Measurements from ENCODE around the gene SF3B3.
"Not testable (repeated sequence)": the region's sequence is repeated elsewhere in the genome, so short reads cannot be mapped to it uniquely, and the experiment has no call there.

The SF3B3 gene

DNA sequence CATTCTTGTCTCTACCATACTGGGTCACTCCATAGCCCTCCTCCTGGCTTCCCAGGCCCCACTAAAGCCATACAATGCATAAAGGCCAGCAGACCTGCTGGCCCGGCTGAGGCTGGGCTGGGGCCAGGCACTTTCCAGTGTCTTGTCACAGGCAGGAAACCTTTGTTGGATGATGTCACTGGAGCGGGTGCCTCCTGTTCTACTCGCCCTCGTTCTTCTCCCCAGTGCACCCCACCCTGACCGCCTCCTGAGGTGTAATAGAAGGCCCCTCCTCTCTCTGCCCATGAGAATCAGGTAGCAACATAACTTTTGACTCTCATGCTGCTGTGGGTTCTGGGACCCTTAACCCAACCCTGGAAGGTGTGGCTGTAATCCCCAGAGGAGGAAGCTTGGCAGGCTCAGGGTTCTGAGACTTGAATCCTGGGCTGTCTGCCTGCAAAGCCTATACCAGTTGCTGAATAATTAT, 68.5 kb downstream of the SF3B3 start:
- no peak for DNase-seq

DNA sequence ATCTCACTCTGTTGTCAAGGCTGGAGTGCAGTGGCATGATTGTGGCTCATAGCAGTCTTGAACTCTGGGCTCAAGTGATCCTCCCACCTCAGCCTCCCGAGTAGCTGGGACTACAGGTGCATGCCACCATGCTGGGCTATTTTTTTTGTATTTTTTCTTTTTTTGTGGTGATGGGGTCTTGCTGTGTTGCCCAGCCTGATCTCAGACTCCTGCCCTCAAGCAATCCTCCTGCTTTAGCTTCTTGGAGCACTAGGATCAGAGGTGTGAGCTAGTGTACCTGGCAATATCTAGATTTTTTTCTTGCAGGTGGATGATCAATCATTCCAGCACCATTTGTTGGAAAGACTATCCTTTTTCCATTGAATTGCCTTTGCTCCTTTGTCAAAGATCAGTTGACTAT, 69.9 kb downstream of the SF3B3 start:
- no peak for DNase-seq

DNA sequence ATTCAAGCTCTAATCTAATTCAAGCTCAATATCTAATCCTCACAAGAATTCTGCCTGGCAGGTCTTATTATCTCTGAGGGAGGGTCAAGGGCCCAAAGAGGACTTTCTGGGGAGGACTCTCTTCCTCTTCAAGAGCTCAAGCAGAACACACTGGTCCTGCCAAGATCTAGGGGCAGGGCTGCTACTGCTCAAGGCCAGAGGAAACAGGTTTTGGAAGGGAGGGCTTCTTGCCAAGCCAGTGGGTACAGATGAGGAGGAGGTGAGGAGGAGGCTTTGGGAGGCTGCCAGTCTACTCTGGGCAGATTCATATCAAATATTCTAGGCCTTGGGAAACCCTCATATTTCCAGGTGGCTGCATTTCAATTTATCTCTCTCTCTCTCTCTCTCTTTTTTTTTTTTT, 71.0 kb downstream of the SF3B3 start:
- no peak for DNase-seq

DNA sequence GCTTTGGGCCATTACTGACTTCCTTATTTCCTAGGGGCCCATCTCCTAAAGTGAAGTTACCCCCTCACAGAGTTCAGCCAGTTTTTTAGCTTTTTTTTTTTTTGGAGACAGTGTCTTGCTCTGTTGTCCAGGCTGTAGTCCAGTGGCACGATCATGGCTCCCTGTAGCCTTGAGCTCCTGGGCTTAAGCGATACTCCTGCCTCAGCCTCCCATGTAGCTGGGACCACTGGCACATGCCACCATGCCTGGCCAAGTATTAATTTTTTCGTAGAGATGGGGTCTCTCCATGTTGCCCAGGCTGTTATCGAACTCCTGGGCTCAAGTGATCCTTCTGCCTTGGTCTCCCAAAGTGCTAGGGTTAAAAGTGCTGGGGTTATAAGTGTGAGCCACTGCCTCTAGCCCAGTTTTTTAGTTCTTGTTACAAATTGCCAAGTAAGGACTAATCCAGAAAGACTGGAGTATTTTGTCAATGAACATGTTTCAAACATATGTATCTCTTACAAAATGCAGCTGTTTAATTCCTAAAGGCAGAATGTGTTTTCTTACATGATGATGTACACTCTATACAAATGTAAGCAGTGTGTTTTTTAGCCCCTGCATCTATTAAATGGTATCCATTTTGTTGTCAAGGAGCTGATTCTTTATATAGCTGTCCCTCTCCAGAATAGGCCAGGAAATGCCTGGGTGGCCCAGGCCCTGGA, 73.7 kb downstream of the SF3B3 start:
- DNase-seq: no peak

DNA sequence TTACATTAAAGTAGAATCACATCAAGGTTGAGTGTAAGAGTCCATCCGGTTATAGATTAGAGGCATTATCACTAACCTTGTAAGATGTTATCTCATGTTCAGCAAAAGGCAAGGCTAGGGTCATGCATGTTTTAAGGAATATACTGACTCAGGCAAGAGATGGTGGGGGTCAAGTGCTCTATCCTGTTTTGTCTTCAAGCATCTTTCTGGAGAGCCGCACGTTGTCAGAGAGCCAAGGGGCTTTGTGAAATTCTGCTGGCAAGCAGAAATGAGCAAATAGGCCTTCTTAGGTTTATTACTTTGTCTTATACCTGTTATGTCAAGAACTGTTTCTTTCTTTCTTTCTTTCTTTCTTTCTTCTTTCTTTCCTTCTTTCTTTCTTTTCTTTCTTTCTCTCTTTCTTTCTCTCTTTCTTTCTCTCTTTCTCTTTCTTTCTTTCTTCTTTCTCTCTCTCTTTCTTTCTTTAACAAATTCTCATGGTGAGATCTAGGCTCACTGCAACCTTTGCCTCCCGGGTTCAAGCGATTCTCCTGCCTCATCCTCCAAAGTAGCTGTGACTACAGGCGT, 75.4 kb downstream of the SF3B3 start:
- no peak for DNase-seq

DNA sequence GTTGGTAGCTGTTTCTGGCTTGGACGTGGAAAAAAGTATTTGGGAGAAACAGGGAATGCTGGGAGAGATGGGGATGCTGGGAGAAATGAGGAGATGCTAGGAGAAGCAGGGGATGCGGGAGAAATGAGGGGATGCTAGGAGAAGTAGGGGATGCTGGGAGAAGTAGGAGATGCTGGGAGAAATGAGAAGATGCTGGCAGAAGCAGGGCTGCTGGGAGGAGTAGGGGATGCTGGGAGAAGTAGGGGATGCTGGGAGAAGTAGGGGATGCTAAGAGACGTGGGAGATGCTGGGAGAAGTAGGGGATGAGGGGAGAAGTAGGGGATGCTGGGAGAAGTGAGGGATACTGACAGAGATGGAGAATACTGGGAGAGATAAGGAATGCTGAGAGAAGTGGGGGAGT, 77.1 kb downstream of the SF3B3 start:
- no peak for DNase-seq

DNA sequence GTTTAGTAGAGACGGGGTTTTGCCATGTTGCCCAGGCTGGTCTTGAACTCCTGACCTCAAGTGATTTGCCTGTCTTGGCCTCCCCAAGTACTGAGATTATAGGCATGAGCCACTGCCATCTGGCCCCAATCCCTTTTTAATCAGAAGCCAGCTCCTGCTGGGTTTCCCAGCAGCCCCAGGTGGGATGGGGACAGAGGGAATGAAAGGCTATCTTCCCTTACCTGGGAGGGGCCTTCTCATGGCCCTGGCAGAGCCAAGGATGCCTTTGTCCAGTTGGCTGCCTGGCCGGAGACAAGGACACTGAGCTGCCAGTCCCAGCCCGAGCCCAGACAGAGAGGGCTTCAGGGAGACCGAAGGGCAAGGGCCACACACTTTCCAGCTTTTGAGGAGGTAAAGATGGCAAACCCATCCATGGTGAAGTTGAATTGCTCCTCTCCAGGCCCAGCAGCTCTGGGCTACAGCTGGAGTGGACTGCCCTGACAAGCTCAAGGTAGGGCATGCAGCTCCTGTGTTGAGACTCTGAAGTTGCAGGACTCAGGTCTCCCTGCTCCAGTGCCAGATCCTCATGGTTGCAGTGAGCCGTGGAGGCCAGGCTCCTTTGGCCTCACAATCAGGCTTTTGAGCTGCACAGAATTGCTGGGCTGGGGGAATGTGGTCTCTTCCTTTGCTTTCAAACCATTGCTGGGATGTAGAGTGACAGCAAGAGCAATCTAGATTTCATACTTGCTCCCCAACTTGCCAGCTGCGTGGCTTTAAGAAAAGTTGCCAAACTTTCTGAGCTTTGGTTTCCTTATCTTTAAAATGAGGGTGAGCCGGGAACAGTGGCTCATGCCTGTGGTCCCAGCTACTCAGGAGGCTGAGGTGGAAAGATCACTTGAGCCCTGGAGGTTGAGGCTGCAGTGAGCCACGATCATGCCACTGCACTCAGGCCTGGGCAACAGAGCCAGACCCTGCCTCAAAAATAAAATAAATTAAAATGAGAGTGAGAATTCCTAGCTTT, 78.3 kb downstream of the SF3B3 start:
- no peak for DNase-seq

DNA sequence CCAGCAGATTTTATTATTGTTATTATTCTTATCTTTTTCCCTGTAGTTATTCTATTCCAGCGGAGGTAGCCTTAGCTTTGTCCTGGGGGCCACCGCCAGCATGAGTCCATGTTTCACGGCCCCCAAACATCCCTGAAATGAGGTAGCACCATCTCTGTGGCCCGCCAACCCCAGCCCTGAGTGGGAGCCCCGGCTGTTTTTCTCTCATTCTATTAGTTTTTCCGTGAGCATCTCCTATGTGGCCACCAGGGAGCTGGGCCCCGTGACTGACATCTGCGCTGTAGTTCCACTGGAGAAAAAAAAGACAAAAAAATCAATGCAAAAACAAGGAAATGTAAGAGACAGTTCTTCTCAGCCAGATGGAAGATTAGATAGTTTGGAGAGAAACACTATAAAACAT, 79.2 kb downstream of the SF3B3 start:
- DNase-seq: no peak

DNA sequence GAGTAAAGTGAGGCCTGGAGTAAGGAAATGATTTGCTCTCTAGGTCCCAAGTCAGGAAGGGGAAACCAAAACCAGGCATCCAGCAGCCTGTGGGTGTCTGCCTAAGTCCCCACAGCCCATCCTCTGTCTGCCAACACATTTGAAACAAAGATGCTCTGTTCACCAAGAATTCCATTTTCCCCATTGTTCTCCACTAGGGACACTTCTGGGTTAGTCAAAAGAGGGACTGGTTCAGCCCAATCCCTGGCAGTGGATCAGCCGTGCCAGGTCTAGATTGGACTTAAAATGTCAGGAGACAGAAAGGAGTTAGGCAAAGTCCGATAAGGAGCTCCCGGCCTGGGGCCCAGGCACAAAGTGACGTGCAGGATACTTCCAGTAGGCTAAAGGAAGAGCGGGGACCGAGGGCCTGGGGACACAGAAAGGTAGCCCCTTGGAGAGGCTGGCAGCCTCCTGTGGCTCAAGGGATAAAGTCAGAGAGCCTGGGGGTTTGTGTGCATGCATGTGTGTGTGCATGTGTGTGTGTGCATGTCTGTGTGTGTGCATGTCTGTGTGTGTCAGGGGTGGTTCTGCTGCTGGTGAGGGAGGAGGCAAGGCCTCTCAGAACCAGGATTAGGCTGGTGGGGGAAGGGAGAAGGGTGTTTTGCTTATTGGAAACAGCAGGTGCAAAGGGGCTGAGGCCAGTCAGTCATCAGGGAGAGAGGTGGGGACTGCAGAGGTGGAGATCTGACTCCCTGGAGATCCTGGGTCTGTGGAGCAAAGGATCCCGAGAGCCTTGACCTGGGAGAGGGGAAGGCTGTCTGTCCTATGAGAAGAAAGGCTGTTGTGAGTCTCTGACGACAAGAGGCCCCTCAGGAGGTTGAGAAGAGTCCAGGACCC, 81.0 kb downstream of the SF3B3 start:
- DNase-seq: no peak

DNA sequence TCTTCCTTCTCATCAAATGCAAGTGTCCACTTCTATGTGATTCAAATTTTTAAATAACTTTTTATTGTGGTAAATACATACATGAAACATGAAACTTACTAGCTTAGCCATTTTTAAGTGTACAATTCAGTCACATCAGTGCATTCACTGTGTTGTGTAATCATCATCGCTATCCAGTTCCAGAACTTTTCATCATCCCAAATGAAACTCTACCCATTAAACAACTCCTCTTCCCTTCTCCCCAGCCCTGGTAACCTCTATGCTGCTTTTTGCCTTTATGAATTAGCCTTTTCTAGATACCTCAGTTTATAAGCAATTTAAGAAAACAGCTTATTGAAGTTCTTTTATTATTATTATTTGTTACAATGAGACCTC, 81.7 kb downstream of the SF3B3 start:
- no peak for DNase-seq

DNA sequence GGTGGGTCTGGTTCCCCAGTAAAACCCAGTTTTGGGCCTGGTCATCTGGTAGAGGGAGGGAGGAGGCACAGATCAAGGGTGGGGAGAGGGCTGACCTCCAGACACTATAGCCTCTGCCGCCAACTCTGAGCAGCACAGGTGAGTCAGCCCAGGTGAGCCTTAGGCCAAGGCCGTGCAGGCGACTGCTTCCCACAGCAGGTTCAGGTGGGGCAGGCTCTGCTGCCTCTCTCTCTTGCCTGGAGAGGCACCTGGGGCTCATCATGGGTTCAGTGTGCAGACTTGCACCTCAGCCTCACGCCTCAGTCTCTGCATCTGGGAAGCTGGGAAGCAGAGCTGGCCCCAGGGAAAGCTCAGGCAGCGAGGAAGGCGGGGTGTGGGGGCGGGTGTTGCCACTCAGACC, 84.9 kb downstream of the SF3B3 start:
- DNase-seq: no peak

DNA sequence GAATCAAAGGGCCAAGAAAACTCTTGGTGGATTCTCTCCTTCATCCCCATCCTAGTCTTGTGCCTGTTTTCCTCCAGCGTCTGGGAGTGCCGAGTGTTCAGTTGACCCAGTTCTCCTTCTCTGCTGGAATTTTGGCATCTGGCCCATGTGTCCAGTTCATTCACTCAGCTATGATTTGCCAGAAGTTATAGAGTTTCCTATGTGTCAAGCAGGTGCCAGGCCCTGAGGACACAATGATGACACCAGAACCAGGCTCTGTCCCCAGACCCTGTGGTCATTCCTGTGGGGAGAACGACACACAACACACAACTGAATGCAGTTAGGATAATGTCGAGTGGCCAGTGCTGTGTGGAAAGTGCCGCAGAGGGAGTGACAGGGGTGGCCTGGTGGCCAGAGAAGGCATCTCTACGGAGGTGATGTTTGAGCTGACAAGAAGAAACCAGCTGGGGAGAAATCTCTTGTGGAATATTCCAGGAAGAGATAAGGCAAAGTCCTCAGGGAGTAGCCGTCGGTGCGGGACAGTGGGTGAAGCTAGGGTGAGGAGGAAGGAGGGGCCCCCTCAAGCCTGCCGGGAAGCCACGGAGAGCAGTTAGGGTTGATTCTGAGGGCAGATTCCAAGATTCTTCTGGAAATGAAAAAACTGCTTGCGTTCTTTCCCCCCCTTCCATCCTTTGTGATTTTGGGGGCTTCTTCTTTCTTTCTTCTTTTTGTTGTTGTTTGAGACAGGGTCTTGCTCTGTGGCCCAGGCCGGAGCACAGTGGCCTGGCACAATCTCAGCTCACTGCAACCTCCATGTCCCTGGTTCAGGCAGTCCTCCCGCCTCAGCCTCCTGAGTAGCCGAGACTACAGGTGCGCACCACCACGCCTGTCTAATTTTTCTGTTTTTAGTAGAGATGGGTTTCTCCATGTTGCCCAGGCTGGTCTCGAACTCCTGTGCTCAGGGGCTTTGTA, 86.9 kb downstream of the SF3B3 start:
- no peak for DNase-seq

DNA sequence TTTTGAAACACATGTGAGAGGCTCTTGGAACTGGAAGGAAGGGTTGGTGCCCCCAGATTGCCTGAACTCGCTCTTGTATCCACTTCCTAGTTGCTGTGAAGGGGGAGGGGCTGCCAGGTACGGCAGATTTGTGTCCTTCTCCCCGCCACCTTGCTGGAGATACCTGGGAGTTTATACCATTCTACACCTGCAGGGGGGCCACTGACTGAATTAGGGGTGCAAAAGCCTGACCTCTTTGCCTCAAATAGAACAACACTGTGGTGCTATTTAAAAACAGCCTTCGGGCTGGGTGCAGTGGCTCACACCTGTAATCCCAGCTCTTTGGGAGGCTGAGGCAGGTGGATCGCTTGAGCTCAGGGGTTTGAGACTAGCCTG, 87.6 kb downstream of the SF3B3 start:
- no peak for DNase-seq

DNA sequence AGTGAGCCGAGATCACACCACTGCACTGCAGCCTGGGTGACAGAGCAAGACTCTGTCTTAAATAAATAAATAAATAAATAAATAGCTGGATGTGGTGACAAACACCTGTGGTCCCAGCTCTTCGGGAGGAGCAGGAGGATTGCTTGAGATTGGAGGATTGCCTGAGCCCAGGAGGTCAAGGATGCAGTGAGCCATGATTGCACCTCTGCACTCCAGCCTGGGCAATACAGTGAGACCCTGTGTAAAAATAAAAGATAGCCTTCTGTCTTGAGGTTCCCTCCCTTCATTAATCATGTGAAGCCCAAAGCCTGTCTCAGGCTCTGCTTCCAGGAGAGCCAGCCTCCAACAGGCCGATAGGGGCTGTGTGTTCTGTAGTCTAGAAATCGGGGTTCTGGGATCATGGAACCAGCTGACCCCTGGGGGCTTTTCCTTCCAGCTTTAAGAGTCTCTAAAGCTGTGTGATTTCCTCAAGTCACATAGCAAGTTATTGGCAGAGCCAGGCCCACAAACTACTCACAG, 88.2 kb downstream of the SF3B3 start:
- DNase-seq: no peak

DNA sequence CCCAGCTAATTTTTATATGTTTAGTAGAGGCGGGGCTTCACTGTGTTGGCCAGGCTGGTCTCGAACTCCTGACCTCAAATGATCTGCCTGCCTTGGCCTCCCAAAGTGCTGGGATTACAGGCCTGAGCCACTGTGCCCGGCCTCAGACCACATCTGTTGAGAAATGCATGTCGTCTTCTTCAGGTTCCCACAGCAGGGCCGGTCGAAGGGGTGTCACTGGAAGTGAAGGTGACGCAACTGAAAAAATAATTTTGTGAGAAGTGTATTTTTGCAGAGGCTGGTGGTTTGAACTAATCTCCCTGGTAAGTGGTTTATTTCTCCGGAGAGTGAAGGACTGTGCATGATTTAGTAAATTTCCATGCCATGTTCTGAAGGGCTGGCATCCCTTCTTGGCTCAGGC, 89.3 kb downstream of the SF3B3 start:
- DNase-seq: no peak

DNA sequence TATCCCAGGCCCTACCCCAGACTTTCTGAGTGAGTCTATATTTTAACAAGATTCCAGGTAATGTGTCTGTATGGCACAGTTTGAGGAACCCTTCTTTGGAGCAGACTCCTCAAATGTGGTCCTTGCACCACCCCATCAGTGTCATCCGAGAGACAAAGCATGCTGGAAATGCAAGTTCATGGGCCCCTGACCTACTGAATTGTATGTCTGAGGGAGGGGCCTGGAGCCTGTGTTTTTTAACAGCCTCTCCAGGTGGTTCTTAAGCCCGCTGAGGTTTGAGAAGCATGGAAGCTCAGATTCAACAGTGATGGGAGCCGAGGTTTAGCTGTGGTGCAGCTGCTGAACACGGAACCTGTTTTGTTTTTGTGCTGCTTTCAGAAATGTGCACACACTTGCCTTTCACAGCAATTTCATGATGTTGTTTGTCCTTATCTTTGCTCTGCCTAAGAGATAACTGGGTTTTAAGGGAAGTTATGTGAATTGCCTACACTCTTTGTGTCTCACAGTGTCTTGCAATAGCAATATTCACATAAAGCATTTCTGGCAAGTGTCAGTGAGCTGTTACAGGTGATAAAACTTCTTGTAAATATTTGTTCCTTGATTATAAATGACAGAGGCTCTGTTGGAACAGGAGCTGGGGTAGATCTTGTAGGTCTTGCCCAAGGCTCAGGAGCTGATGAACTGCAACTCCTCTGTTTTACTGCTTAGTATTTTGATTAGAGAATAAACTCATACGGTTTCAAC, 90.8 kb downstream of the SF3B3 start:
- no peak for DNase-seq

DNA sequence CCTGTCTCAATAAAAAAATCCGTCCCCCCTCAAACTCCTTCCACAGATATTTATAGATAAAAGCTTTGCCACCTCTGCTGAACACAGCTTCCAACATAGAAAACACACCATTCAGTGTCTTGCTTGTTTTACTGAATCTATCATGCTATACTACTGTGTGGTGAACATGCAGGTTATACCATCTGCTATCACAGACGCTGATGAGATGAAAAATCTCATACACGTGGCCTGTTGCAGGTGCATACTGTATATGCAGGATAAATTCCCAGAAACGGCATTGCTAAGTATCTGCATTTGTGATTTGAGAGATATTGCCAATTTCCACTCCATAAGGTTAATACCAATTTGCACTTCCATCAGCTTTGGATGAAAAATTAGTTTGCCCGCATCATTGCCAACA, 92.3 kb downstream of the SF3B3 start:
- no peak for DNase-seq

DNA sequence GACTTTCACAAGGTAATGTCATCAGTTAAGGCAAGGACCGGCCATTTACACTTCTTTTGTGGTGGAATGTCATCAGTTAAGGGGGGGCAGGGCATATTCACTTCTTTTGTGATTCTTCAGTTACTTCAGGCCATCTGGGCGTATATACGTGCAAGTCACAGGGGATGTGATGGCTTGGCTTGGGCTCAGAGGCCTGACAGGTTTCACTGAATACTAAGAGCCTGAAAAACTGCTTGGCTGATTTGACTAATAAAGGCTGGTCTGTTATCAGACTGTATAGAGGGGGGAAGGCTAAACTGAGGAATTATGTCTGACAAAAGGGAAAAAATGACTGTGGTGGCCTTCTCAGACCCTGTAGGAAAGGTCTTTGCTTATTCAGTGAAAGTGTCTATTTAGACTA, 98.2 kb downstream of the SF3B3 start:
- not testable (repeated sequence) for DNase-seq

All from NCI-H187 (cell line).